GM06990 (cell line): Measurements from ENCODE around the gene C5orf34.
A peak's percentile ranks its signal among the peaks of the same experiment; 100 is the strongest.
"Not testable (repeated sequence)": the region's sequence is repeated elsewhere in the genome, so short reads cannot be mapped to it uniquely, and the experiment has no call there.

Experiments
- DNase-seq: peaks from one replicate; pipeline ENCODE4 v3.0.0-alpha.2; 2011; ENCODE audit not compliant: insufficient read length; ENCODE audit errors: extremely low read depth
- H3K27me3 ChIP-seq: replicated peaks from 2 replicates; pipeline ENCODE4 v1.6.0; 2011; ENCODE audit warnings: low read length; ENCODE audit not compliant: control insufficient read depth, insufficient read depth
- H3K36me3 ChIP-seq: 2 replicates; pipeline ENCODE4 v1.5.1; 2011; ENCODE audit warnings: low read length; ENCODE audit not compliant: control insufficient read depth, insufficient read depth
- H3K4me3 ChIP-seq: replicated peaks from 2 replicates; pipeline ENCODE4 v1.5.1; 2011; ENCODE audit warnings: low read depth, mild to moderate bottlenecking, control low read depth, low read length
- CTCF ChIP-seq: IDR thresholded peaks from 2 replicates; pipeline ENCODE4 v1.5.1; 2011; ENCODE audit warnings: low read length, control low read depth, mild to moderate bottlenecking, inconsistent platforms; ENCODE audit not compliant: insufficient read depth, poor library complexity, severe bottlenecking

The C5orf34 gene

GRCh38 chr5:43484106-43484849, 30.7 kb downstream of the C5orf34 start:
- TF ChIP-seq CTCF: peak; percentile 75
- DNase-seq: peak; percentile 89
- Histone ChIP-seq H3K4me3 (peak overlapping the region; percentile 94), H3K27me3 (no peaks in the 10 kb centered on the region), H3K36me3 (no peaks in the 10 kb centered on the region; the same call in 1 of the 2 replicates)

GRCh38 chr5:43483298-43484105, 31.4 kb downstream of the C5orf34 start, which contains the start of gene TMEM267:
Gene TMEM267, minus strand, starts transcription at chr5:43483865. Its CDS starts 29,896 bp downstream, at chr5:43453969.
- H3K36me3 ChIP-seq: no peaks in the 10 kb centered on the region
- H3K27me3 ChIP-seq: no peaks in the 10 kb centered on the region
- H3K4me3 ChIP-seq: peak within 1 kb of the TSS; percentile 94
- DNase-seq: peak; percentile 94
- TF ChIP-seq CTCF: no peak

DNA sequence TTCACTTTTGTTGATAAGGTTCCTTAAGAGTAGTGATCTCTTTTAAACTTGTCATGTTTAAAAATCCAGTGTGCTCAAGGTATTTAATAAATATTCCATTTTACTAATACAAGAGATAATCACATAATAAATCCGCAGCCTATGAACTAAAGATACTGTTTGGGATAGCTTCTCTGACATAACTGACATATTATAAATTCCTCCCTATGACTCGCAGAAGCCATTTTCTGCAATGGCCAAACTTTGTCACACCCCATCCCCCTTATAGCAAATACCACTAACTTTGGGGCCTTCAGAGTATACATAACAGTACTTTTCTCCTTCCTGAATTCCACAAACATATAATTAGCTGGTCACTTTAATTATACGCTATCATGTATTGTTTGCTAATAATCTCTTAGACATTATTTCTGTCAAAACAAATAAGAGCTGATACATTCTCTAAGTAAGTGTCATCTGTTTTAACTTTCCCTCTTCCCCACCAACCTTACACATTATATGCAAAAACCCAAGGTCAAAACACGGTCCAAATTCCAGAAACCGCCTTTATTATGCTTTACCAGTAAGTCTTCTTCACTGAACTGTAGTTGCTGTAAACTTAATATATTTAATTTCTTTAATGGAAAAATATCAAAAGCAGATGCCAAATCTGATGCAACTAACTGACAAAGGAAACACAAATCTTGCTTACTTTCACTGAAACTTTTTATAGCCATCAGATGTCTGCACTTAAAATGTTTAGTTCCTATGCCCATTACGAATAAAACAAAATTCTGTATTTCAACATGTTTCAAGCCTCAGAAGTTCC, 32.3 kb downstream of the C5orf34 start:
- Histone ChIP-seq H3K27me3 (no peaks in the 10 kb centered on the region), H3K4me3 (peak overlapping the region; percentile 94), H3K36me3 (no peaks in the 10 kb centered on the region)
- no peak for DNase-seq
- TF ChIP-seq CTCF: no peak

- no peak for DNase-seq
- Histone ChIP-seq H3K36me3 (no peaks in the 10 kb centered on the region), H3K27me3 (no peaks in the 10 kb centered on the region), H3K4me3 (no peak overlapping the region)
- TF ChIP-seq CTCF: no peak
These were observed 45.1 kb downstream of the C5orf34 start for GRCh38 chr5:43469671-43470391.

- DNase-seq: no peak
- no peaks in the 10 kb centered on the region for H3K36me3 ChIP-seq
- H3K27me3 ChIP-seq: no peaks in the 10 kb centered on the region
- no peak overlapping the region for H3K4me3 ChIP-seq
- no peak for TF ChIP-seq CTCF
These were observed 47.8 kb downstream of the C5orf34 start for GRCh38 chr5:43467100-43467499.

- not testable (repeated sequence) for H3K36me3 ChIP-seq, H3K4me3 ChIP-seq, H3K27me3 ChIP-seq, DNase-seq
These were observed 49.5 kb downstream of the C5orf34 start for GRCh38 chr5:43465455-43465854.
